ENCODE measurements around the gene NIT1. TPM values are rescaled to one million over a fixed set of nuclear protein-coding genes. Genes with fewer than 3 reads are reported as not detected.

NIT1 gene
- total and polyA plus RNA-seq, 7 donors = 20.1 to 43.8 (median 30.7) TPM

DNA sequence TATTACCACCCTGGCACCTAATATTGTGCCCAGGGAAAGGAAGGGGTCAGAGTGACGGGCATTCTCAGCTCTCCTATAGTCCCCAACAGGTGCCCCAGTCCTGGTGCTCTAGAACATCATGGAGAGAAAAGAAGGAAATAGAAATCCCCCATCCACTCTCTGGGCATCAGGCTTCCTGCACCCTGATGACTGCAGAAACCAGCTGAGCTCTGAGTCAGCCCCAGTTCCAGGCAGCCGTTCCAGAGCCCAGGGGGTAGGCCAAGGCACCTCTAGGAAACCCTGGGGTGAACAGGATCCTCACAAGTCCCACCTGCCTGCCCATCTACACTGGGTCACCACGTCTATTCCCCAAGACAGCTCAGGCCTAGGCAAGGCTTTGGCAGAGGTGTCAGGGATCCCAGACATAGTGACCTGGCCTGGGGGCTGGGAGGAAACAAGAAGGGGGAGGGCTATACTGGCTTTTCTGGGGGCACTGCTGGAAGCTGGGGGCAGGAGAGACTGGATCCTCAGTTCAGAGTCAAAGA, 29.3 kb upstream of the NIT1 start:
- no peaks in the 10 kb centered on the region for H3K9me3 ChIP-seq
- ATAC-seq = no peak
- H3K4me3 ChIP-seq = no peak overlapping the region
- intact Hi-C loops (cut with DNase I) = no loop called here
- no peaks in the 10 kb centered on the region for H3K36me3 ChIP-seq (ENCODE audit: insufficient read depth in 1 of 2, low read depth in 1 of 2)
- H3K27ac ChIP-seq = no peak overlapping the region
- TF ChIP-seq, protein P1, sequence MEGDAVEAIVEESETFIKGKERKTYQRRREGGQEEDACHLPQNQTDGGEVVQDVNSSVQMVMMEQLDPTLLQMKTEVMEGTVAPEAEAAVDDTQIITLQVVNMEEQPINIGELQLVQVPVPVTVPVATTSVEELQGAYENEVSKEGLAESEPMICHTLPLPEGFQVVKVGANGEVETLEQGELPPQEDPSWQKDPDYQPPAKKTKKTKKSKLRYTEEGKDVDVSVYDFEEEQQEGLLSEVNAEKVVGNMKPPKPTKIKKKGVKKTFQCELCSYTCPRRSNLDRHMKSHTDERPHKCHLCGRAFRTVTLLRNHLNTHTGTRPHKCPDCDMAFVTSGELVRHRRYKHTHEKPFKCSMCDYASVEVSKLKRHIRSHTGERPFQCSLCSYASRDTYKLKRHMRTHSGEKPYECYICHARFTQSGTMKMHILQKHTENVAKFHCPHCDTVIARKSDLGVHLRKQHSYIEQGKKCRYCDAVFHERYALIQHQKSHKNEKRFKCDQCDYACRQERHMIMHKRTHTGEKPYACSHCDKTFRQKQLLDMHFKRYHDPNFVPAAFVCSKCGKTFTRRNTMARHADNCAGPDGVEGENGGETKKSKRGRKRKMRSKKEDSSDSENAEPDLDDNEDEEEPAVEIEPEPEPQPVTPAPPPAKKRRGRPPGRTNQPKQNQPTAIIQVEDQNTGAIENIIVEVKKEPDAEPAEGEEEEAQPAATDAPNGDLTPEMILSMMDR (IDR thresholded peaks at IDR 0.05) = no peak
- no peaks in the 10 kb centered on the region for H3K27me3 ChIP-seq (ENCODE audit: insufficient read depth in 3 of 3, low read length in 2 of 3)
- H3K4me1 ChIP-seq = no peaks in the 10 kb centered on the region
- WGBS, 3 donors = 76 to 87% (median 80%) methylated on average over 3 of the region's 3 CpGs
- peak in 1 of 2 donors; percentile 26 for DNase-seq

DNA sequence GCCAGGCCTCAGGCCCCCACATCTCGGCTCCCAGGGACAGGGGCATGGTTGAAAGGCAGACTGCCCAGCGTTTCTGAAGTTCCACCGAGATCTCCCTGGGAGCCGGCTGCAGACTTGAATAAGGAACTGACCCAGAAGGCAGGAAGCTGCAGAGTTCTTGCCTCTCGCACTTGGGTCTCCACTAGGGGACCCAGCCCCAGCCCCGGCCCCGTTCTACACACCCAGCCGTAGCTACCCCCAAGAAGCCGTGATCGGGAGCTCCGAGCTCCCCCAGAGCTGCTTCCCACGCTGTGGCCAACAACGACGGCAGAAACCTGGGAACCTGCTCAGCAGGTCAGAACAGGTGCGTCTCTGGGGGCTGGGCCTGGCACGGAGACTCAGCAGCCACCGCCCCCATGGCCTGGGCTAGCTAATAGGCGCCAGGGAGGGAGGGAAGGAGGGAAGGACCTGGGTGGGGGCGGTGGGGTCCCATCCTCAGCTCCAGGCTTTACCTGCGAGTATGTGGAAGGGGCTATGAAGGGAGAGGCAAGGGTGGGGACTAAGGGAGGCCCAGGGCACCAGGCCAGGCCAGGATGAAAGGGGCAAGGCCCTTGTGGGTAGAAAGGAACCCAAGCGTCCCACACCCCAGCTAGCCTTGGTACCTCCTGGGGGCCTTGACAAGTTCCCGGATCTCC, 28.5 kb upstream of the NIT1 start, which contains the start of gene NECTIN4:
TSS of gene NECTIN4 (minus strand) at position 308 of the 674 bp plus-strand sequence. CDS start at position 46, 262 bp downstream.
- no peaks in the 10 kb centered on the region for H3K9me3 ChIP-seq
- 66 to 69% (median 69%) methylated on average over 20 to 22 of the region's 22 CpGs for WGBS, 3 donors
- H3K36me3 ChIP-seq (ENCODE audit: insufficient read depth in 1 of 2, low read depth in 1 of 2) = no peaks in the 10 kb centered on the region
- no peak for ATAC-seq
- H3K4me3 ChIP-seq = no peak within 1 kb of the TSS
- peak in 1 of 2 donors; percentile 44 for DNase-seq
- H3K27ac ChIP-seq = no peak within 1 kb of the TSS
- H3K4me1 ChIP-seq = no peaks in the 10 kb centered on the region
- TF ChIP-seq, protein P1 (IDR thresholded peaks at IDR 0.05) = no peak
- intact Hi-C loops (cut with DNase I) = no loop called here
- no peaks in the 10 kb centered on the region for H3K27me3 ChIP-seq (ENCODE audit: insufficient read depth in 3 of 3, low read length in 2 of 3)

DNA sequence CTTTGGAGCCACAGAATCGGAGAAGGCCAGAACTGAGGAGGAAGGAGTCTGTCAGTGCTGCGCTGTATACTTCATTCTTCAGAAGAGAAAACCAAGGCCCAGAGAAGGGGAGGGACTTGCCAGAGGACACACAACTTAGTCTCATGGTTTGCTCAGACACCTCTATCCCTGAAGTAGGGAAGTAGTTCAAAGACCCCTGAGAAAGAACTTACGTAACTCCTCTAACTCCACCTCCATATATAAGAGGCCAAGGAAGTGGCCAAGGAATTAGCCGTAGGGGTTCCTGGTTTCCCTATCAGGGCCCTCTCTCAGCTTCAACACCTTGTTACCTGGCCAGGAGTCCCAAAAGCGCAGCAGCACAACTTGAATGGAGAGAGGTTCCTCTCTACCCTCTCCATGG, 28.0 kb upstream of the NIT1 start:
- 92 to 96% (median 95%) methylated on average over 5 of the region's 5 CpGs for WGBS, 3 donors
- ATAC-seq = no peak
- no peaks in the 10 kb centered on the region for H3K9me3 ChIP-seq
- H3K4me1 ChIP-seq = no peaks in the 10 kb centered on the region
- H3K27ac ChIP-seq = no peak overlapping the region
- intact Hi-C loops (cut with DNase I) = loop anchor here (10.0 kb wide), 2 partner anchors 255 to 365 kb away; no protein-coding TSS in a partner anchor
- no peak overlapping the region for H3K4me3 ChIP-seq
- no peaks in the 10 kb centered on the region for H3K36me3 ChIP-seq (ENCODE audit: insufficient read depth in 1 of 2, low read depth in 1 of 2)
- TF ChIP-seq, protein P1 (IDR thresholded peaks at IDR 0.05) = no peak
- peak in 1 of 2 donors; percentile 2 for DNase-seq
- H3K27me3 ChIP-seq (ENCODE audit: insufficient read depth in 3 of 3, low read length in 2 of 3) = no peaks in the 10 kb centered on the region

DNA sequence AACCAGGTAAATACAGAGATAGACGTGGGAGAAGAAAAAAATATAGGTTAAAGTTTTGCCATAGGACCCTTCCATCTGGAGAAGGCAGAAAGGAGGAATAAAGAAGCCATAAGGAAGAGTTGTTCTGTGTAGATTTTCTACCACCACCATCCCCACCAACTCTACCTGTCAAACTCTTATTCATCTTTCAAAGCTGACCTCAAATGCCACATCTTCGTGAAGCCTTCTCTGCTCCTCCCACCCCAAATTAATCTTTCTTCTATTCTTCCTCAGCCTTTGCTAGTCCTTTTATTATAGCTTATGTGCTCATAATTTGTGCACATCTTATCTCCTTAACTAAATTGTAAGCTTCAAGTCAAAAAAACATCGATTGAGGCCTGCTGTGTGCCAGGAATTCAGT, 27.3 kb upstream of the NIT1 start:
- Histone ChIP-seq H3K27me3 (ENCODE audit: insufficient read depth in 3 of 3, low read length in 2 of 3) (no peaks in the 10 kb centered on the region), H3K9me3 (no peaks in the 10 kb centered on the region), H3K4me3 (no peak overlapping the region), H3K36me3 (ENCODE audit: insufficient read depth in 1 of 2, low read depth in 1 of 2) (no peaks in the 10 kb centered on the region), H3K27ac (no peak overlapping the region), H3K4me1 (no peaks in the 10 kb centered on the region)
- DNase-seq (no peak), ATAC-seq (no peak)
- intact Hi-C loops (cut with DNase I) = loop anchor here (10.0 kb wide), 2 partner anchors 256 to 366 kb away; no protein-coding TSS in a partner anchor
- TF ChIP-seq, protein P1 (IDR thresholded peaks at IDR 0.05) = no peak
- 65 to 74% (median 74%) methylated on average over 3 of the region's 3 CpGs for WGBS, 3 donors

Data from psoas muscle (tissue), 8 donors.